GM19455 (cell line): ENCODE measurements around the gene KNG1.
A peak's percentile ranks its signal among the peaks of the same experiment; 100 is the strongest.

ENCODE experiments used
- ATAC-seq: cut with Tn5 transposase; IDR thresholded peaks from one replicate; pipeline ENCODE4 v1.9.1; 2021; ENCODE audit not compliant: unreplicated experiment

The KNG1 gene

DNA sequence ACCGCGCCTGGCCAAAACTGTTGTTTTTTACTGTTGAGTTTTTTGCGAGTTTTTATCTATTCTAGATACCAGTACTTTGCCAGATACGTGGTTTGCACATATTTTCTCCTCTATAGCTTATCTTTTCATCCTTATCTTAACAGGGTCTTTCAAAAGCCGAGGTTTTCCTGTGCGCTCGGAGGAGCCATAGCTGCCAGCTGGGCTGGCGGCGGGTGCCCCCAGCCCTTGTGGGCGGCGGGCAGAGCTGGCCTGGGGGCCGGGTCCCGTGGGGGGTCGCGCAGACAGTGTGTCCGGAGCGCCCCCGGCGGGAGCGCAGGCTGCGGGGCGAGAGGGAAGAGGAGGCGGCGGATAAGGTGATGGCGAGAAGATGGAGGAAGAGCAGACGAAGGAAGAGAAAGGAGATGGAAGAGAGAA lies 55.1 kb downstream of the KNG1 start:
- peak; percentile 25 for ATAC-seq

DNA sequence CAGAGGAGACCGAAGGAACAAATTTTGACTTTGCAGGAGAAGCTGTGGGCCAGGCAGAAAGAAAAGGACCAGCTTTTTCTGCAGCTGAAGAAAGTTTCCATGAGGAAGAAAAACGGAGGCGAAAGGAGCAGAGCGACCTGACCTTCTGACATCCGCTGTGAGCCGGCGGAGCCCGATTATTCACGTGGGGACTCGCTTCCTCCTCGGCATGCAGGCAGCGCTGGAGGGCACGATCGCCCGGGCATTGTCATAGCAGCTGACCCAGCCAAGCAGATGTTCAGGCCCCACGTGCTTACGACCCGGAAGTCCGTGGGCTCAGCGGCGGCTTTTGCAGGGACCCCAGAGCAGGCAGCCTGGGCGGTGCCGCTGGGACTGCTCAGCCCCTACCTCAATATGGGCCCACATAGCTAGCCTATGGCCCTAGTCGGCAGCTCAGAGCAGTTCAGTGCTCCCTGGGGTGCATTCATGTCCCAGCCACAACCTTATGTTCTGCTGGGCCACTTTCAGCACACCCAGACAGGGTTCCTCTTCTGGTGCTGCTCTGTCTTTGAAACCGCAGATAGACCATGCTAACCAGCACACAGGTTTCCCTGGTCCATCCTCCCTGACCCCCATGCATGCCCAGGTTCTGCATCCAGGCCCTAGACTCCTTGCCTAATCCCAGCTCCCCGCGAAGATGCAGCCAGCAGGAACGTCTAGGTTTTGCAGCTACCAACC lies 55.7 kb downstream of the KNG1 start:
- ATAC-seq, result peak; percentile 92

- no peak for ATAC-seq
Measured at GRCh38 chr3:186775999-186776398, 58.8 kb downstream of the KNG1 start.

DNA sequence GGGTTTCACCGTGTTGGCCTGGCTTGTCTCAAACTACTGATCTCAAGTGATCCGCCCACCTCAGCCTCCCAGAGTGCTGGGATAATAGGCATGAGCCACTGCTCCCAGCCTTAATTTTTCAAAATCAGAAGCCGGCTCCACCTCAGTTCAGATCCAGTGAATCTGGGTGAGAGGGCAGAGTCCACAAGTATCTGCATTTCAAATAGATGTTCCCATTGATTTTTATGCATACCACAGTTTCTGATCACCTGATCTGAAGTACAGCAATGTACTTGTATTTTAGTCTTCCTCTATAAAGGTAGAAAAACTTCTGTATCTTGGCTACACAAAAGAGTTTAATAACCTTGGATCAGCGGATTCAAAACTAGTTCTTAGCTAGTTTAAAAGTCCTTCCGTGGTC lies 62.0 kb downstream of the KNG1 start:
- ATAC-seq, result no peak

- peak; percentile 27 for ATAC-seq
Measured at GRCh38 chr3:186782542-186783057, 65.4 kb downstream of the KNG1 start.

GRCh38 chr3:186783058-186783730 lies 66.0 kb downstream of the KNG1 start, which contains the start of gene EIF4A2:
Gene EIF4A2 (plus strand): TSS chr3:186783577. CDS start chr3:186783611, 34 bp downstream.
- peak; percentile 56 for ATAC-seq

DNA sequence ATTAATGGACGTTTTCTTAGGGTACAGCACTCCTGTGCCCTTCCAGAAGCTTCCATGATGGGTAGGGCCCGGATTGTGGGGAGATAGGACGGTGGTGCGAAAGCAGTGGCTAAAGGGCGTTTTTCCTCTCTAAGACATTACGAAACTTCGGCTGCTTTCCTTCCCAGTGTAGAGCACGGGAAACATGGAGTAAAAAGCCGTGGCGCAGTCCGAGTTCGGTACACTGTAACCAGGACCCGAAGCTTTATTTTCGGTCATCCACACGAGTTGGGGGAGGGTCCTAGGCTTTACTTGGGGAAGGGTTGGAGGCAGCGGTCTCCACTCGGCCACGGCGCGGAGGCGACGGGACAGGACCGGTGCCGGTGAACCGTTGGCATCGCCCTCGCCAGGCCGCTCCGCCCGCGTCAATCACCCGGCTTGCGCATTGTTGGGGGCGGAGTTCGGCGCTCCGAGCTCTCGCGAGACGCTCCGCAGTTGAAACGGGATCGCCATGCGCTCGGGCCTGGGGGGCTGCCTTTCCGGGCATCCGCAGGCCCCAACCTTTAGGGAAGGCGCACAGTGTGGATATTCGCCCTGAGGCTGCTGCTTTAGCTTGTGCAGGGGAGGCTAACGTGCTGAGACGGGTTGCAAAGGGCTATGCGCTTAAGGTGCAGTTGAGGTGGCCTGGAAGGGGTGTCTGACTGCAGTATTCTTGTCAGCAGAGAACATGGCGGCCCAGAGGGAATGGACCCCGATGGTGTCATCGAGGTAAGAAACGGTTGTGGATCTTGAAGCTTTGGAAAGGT lies 66.8 kb downstream of the KNG1 start:
- ATAC-seq, result peak; percentile 61

- ATAC-seq, result no peak
Measured at GRCh38 chr3:186784820-186785494, 67.8 kb downstream of the KNG1 start.

DNA sequence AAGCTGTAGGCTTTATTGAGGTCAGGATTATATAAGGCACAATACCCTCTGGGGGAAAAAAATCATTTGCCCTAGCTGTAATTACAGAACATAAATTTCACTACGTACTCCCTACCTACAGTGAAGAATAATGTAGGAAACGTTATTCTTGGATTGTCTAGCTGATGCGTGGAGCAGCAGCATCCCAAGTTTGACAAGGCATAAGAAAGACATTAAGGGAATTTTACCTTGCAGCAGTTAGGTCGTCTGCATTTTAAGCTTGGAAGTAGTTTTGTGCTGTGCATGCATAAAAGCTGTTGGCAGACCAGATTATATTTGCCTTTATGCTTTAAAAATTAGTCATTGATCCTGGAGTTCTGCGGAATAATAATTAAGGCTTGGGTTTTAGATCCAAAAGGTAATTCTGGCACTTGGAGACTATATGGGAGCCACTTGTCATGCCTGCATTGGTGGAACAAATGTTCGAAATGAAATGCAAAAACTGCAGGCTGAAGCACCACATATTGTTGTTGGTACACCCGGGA lies 68.4 kb downstream of the KNG1 start:
- no peak for ATAC-seq

DNA sequence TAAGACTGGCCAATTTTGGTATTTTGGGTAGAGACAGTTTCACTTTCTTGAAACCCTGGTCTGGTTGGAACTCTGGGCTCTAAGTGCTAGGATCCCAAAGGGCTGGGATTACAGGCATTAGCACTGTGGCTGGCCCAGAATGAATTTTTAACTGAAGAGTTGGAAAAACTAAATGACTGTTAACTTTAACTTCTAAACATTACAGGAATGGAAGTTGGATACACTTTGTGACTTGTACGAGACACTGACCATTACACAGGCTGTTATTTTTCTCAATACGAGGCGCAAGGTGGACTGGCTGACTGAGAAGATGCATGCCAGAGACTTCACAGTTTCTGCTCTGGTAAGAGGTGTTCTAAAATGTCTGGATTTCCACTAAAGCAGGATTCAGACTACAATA lies 69.8 kb downstream of the KNG1 start:
- no peak for ATAC-seq

DNA sequence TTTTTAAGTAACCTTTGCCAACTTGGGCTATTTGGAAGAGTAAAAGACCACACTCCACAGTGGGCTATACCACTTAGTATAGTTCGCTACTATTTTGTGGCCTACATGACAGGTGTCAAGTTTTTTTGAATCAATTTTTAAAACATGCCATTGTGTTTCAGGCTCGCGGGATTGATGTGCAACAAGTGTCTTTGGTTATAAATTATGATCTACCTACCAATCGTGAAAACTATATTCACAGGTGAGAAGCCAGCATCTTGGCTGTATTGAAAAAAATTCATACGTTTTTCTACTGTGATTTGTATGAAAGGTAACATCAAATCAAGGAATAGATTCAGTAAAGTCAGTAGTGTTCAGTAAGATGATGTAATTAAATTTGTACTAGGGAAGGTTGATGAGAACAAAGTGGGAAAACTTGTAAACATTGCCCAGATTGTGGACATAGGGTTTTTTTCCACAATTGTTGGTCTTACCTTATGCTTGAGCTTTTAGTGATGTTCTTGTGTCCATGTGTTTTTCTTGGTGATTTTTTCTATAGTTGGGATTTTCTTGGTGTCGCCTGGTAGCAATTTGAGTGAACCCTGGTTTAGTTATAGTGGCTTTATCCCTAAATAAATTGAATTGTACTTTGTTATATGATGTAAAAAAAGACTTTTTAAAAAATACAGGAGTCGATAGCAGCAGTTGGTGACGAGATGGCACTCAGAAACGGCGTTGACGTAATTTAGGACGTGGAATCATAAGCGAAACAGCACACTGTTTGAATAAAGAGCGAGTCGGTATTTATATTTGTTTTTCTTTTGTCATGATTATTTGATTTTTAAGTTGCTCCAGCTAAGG lies 70.7 kb downstream of the KNG1 start:
- no peak for ATAC-seq

DNA sequence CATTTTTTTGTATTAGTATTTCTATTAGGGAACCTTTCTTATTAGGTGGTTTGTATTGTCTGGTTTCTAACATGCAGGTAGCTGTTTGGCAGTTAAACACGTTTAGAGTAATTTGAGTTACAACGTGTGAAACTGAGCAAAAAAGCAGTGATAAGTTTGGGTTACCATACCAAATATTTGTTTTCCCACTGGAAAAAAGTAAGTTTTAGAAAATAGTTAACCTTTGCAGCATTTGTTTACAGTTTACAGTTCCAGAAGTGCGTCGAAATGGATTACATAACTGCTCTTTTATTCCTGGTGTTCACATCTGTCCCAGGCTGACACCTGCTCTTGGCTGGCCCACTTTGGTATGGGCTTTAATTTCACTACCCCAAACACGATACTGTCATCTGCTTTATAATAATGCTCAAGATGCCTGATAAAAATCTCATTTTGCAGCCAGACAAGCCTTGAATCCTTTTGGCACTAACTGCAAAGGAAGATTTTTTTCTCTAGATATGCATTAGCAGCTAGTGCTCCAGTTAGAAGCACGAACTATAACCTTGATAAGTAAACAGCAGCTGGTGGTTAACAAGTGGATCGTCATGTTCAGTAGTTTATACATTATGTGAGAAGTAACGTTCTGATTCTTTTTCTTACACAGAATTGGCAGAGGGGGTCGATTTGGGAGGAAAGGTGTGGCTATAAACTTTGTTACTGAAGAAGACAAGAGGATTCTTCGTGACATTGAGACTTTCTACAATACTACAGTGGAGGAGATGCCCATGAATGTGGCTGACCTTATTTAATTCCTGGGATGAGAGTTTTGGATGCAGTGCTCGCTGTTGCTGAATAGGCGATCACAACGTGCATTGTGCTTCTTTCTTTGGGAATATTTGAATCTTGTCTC lies 71.6 kb downstream of the KNG1 start:
- no peak for ATAC-seq

- ATAC-seq, result no peak
Measured at GRCh38 chr3:186789554-186790260, 72.5 kb downstream of the KNG1 start.

DNA sequence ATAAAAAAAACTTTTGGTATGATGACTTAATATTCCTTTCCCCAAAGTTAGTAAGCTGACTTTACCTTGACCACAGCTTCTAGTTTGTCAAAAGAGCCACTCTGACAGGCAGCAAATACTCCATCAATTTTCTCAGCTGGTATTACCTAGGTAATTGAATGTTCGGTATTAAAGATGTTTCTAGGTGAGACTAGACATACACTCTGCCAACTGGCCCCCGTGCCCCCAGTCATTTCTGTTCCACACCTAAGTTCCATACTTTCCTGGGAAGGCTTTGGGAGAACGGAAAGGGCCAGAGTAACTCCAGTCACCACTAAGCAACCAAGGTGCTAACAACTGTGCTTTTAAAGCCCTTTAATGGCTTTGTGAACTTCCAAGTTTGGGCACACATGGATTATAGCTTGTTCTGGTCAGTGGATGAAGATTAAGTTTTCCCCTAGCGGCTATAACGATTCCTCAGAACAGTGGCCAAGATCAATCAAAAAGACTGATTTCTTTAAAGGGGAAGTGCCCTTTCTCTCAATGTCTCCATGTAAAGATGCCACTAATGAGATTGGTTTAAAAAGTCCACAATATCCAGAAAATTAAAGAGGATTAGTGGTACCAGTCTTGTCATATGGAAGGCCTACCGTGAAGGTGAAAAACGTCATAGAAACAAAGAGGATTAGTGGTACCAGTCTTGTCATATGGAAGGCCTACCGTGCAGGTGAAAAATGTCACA lies 73.3 kb downstream of the KNG1 start:
- ATAC-seq, result no peak
